Measurements from ENCODE around the gene FBN1. TPM values are rescaled to one million over a fixed set of nuclear protein-coding genes. Genes with fewer than 3 reads are reported as not detected.

FBN1 gene
- total and polyA plus RNA-seq, 2 experiments from 2014 or later: 1.9 to 3.8 TPM

- H3K36me3 Mint-ChIP-seq (ENCODE audit: low read depth): no peaks in the 10 kb centered on the region
- no peak overlapping the region for H3K27ac Mint-ChIP-seq
- Histone ChIP-seq H3F3A (replicated peaks; ENCODE audit: low read depth) (no peaks in the 10 kb centered on the region), H3K4me3 (no peak overlapping the region), H3K79me2 (replicated peaks; ENCODE audit: insufficient read depth) (no peaks in the 10 kb centered on the region), H3K36me3 (ENCODE audit: insufficient read depth) (no peaks in the 10 kb centered on the region), H3K27ac (ENCODE audit: low read depth) (no peak overlapping the region), H3K4me2 (no peak overlapping the region), H2AFZ (no peak overlapping the region), H3K27me3 (ENCODE audit: insufficient read depth) (no peaks in the 10 kb centered on the region), H3K4me1 (ENCODE audit: insufficient read depth) (no peaks in the 10 kb centered on the region), H3K9me2 (ENCODE audit: insufficient read depth) (no peaks in the 10 kb centered on the region), H4K20me1 (replicated peaks; ENCODE audit: insufficient read depth) (no peaks in the 10 kb centered on the region)
- TF ChIP-seq NANOG (IDR thresholded peaks at IDR 0.05; ENCODE audit: borderline replicate concordance) (no peak), ZNF462 (CRISPR knock-in tag; IDR thresholded peaks at IDR 0.05) (no peak), STAT1 (IDR thresholded peaks at IDR 0.05; ENCODE audit: unreplicated experiment) (no peak), POLR2AphosphoS5 (IDR thresholded peaks at IDR 0.05; ENCODE audit: low read depth) (no peak), JUNB (IDR thresholded peaks at IDR 0.05; ENCODE audit: unreplicated experiment) (no peak), CTCF (conservative IDR thresholded peaks at IDR 0.05; ENCODE audit: low read depth in 2 of 2) (no peak), REST (IDR thresholded peaks at IDR 0.05; ENCODE audit: unreplicated experiment) (no peak), EZH2 (IDR thresholded peaks at IDR 0.05; ENCODE audit: low read depth, unreplicated experiment) (no peak), EZH2phosphoT487 (IDR thresholded peaks at IDR 0.05; ENCODE audit: unreplicated experiment) (no peak), CREB1 (CRISPR knock-in tag; IDR thresholded peaks at IDR 0.05; ENCODE audit: low read depth) (no peak), ETS1 (IDR thresholded peaks at IDR 0.05) (no peak), ZNF331 (CRISPR knock-in tag; IDR thresholded peaks at IDR 0.05; ENCODE audit: low read depth) (no peak), ZNF114 (CRISPR knock-in tag; IDR thresholded peaks at IDR 0.05) (no peak)
- peaks cover 2% of the 10 kb centered on the region; the same call in 2 of the 3 replicates for H3K4me1 Mint-ChIP-seq
- H3K27me3 Mint-ChIP-seq (ENCODE audit: insufficient read depth, low read depth, poor library complexity): no peaks in the 10 kb centered on the region
- DNase-seq (ENCODE audit: low spot score) (no peak), ATAC-seq (no peak)
- no peak overlapping the region for H3K4me3 Mint-ChIP-seq
- no peaks in the 10 kb centered on the region for H3K9me3 Mint-ChIP-seq
Measured at GRCh38 chr15:48582452-48583247, 62.9 kb downstream of the FBN1 start.
